Panc1 (cell line): ENCODE measurements around the gene SUDS3. TPM values are rescaled to one million over a fixed set of nuclear protein-coding genes. Genes with fewer than 3 reads are reported as not detected.

Experiments used
- ATAC-seq: fragments of 200-7000 bp; cut with Tn5 transposase; 2 replicates; pipeline ENCODE4 v1.9.1; 2020; ENCODE audit warnings: mild to moderate bottlenecking, moderate library complexity
- Bru-seq: library from RNA; stranded (reverse); fragments of 400-500 nt; gene quantifications from one replicate; lab custom pipeline; 2021; lab: Mats Ljungman, UMichigan
- BruChase-seq, 2 experiments: library from RNA; stranded (reverse); fragments of 400-500 nt; gene quantifications; one replicate each; lab custom pipeline; 2021; lab: Mats Ljungman, UMichigan
- BruUV-seq: library from RNA; stranded (reverse); fragments of 400-500 nt; replicated peaks from 2 replicates; lab custom pipeline; 2021; lab: Mats Ljungman, UMichigan
- CTCF ChIA-PET: fragments of 300-600 bp; sonication (Branson Sonifier 250); formaldehyde crosslinking; loops from one replicate; lab custom pipeline; 2022; ENCODE audit warnings: antibody characterized with exemption; lab: Charles Lee
- POLR2A ChIA-PET: fragments of 300-600 bp; sonication (Branson Sonifier 250); formaldehyde crosslinking; loops from one replicate; lab custom pipeline; 2022; ENCODE audit warnings: antibody characterized with exemption; lab: Charles Lee
- DNase-seq: peaks from one replicate; pipeline ENCODE4 v3.0.0-alpha.2; 2010; ENCODE audit warnings: low read depth, low spot score
- H3K27ac ChIP-seq: 2 replicates; pipeline ENCODE4 v1.5.1; 2011; ENCODE audit warnings: mild to moderate bottlenecking, low read length, inconsistent platforms
- H3K27me3 ChIP-seq: fragments of 200-500 bp; sonication (Bioruptor generic); 2 replicates; pipeline ENCODE4 v1.6.0; 2014; ENCODE audit warnings: low read length, inconsistent platforms; ENCODE audit not compliant: control insufficient read depth, insufficient read depth
- H3K36me3 ChIP-seq: fragments of 200-500 bp; sonication (Bioruptor generic); 2 replicates; pipeline ENCODE4 v1.5.1; 2014; ENCODE audit warnings: inconsistent platforms, mild to moderate bottlenecking, low read length, moderate library complexity; ENCODE audit not compliant: control insufficient read depth, insufficient read depth
- H3K4me1 ChIP-seq: 2 replicates; pipeline ENCODE4 v1.5.1; 2011; ENCODE audit warnings: inconsistent platforms, mild to moderate bottlenecking, low read length, moderate library complexity; ENCODE audit not compliant: control insufficient read depth, insufficient read depth
- H3K4me3 ChIP-seq, 2 experiments: 2 replicates each; pipeline ENCODE4 v1.5.1; 2011 to 2012; ENCODE audit warnings: low read depth in 2 of 2, low read length in 2 of 2, mild to moderate bottlenecking in 2 of 2, inconsistent platforms in 1 of 2, moderate library complexity in 1 of 2
- H3K9me3 ChIP-seq: fragments of 200-500 bp; sonication (Bioruptor generic); 2 replicates; pipeline ENCODE4 v1.5.1; 2014; ENCODE audit warnings: low read depth, mild to moderate bottlenecking, inconsistent platforms, low read length, moderate library complexity; ENCODE audit not compliant: control insufficient read depth, insufficient read depth
- CTCF ChIP-seq: fragments of 450-650 bp; IDR thresholded peaks from 2 replicates; pipeline ENCODE4 v1.5.1; 2017; ENCODE audit warnings: mild to moderate bottlenecking
- POLR2AphosphoS5 ChIP-seq: IDR thresholded peaks from 2 replicates; pipeline ENCODE4 v1.6.1; 2012; ENCODE audit warnings: mild to moderate bottlenecking, low read depth, low read length, moderate library complexity
- SIN3A ChIP-seq: IDR thresholded peaks from 2 replicates; pipeline ENCODE4 v1.6.1; 2012; ENCODE audit warnings: low read depth, mild to moderate bottlenecking, low read length, moderate library complexity, borderline replicate concordance; ENCODE audit not compliant: insufficient read depth
- TCF7L2 ChIP-seq: IDR thresholded peaks from 2 replicates; pipeline ENCODE4 v1.6.1; 2011; ENCODE audit warnings: mild to moderate bottlenecking, low read depth, low read length, inconsistent platforms
- in situ Hi-C: cut with HindIII; loops from 2 replicates; pipeline ENCODE4 v1.10.0; 2016; ENCODE audit warnings: low sequenced_read_pairs, low pct_unique_long_range_greater_than_20kb
- intact Hi-C: fragments of 100-400 bp; cut with micrococcal nuclease; formaldehyde crosslinking; loops from one replicate; pipeline ENCODE4 v1.10.0; 2022; ENCODE audit not compliant: unreplicated experiment
- long read RNA-seq: library from polyadenylated mRNA; unstranded; transcript quantifications from one replicate; pipeline ENCODE4 v2.0.0, GENCODE V29; 2021; ENCODE audit not compliant: unreplicated experiment
- polyA plus RNA-seq: library from polyadenylated mRNA; unstranded; fragments of >200 nt; gene quantifications from one replicate; pipeline ENCODE4 v1.2.1, GENCODE V29; 2012; ENCODE audit warnings: missing spikeins; ENCODE audit not compliant: insufficient read length
- total RNA-seq: library from RNA; stranded (reverse); gene quantifications from one replicate; pipeline ENCODE4 v1.2.1, GENCODE V29; 2021; ENCODE audit not compliant: unreplicated experiment
- TF ChIP-seq, protein P1 (sequence below), 2 experiments: IDR thresholded peaks; 2 replicates each; pipeline ENCODE4 v1.6.1; 2011 to 2012; ENCODE audit warnings: low read depth in 2 of 2, control low read depth in 1 of 2, low read length in 1 of 2, mild to moderate bottlenecking in 1 of 2, moderate library complexity in 1 of 2; ENCODE audit not compliant: insufficient read depth in 1 of 2

The SUDS3 gene, protein sequence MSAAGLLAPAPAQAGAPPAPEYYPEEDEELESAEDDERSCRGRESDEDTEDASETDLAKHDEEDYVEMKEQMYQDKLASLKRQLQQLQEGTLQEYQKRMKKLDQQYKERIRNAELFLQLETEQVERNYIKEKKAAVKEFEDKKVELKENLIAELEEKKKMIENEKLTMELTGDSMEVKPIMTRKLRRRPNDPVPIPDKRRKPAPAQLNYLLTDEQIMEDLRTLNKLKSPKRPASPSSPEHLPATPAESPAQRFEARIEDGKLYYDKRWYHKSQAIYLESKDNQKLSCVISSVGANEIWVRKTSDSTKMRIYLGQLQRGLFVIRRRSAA
- total RNA-seq, result 37.4 TPM
- 17.8 TPM for polyA plus RNA-seq
- percentile 88 among the genes with signal in this experiment for Bru-seq, nascent RNA
- percentile 93 among the genes with signal in this experiment for BruChase-seq, experiment 1, labeled RNA remaining after a 2-hour chase
- BruChase-seq, experiment 2, labeled RNA remaining after a 6-hour chase, result percentile 94 among the genes with signal in this experiment
- long read RNA-seq, full-length matches to known transcripts, result 91 of 126 reads
- long read RNA-seq, partial matches to known transcripts, result 27 of 126 reads
- long read RNA-seq, other reads (novel, unspliced or antisense), result 8 of 126 reads

DNA sequence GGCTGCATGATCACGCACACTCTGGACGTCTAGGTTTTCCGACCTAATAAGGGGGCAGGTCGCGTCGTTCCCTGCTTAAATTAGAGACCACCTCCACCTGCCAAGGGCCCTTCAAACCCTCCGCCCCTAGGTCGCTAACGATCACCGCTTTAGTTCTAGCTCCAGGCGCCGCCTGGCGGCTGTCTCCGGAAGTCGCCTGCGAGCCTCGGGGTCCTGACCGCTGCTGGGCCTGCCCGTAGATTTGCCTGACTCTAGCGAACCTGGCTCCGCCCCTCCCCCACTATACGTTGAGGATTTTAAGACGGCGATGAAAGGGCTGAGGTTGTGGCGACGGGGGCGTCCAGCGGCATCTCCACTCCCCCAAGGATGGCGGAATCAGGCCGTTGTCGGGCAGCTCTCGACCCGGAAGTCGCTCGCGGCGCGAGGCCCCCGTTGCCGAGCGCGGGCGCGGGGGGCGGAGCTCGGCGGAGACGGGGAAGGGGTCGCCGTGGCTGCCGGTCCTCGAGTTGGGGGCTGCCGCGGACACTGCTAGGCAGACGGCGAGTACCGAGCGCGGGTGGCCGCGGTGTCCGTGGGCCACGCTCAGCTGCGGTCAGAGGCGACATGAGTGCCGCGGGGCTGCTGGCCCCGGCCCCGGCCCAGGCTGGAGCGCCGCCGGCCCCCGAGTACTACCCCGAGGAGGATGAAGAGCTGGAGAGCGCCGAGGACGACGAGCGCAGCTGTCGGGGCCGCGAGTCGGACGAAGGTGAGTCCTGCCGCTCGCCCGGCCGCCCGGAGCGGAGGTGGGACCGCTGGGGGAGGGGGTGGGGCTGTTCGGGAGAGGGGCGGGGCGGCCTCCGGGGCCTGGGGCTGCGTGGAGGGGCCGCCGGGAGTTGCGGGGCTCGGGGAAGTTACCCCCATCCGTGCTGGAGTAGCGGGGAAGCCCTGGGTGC lies at the start of gene SUDS3:
Gene SUDS3 (plus strand): TSS at position 467 of the 932 bp plus-strand sequence. CDS start 137 bp downstream, at position 604.
- no TSS peak for BruUV-seq
- peak; percentile 83 for DNase-seq
- Histone ChIP-seq H3K4me3 (peak within 1 kb of the TSS; percentile 83 to 88), H3K9me3 (no peaks in the 10 kb centered on the region), H3K36me3 (peaks cover 10% of the 10 kb centered on the region), H3K27ac (peak within 1 kb of the TSS; percentile 98), H3K27me3 (no peaks in the 10 kb centered on the region), H3K4me1 (peaks cover 3% of the 10 kb centered on the region; the same call in 1 of the 2 replicates)
- in situ Hi-C loops, result no loop called here
- intact Hi-C loops, result loop anchor here (1.0 kb wide), 1 partner anchor 255 kb away; no protein-coding TSS in a partner anchor
- ATAC-seq, result peak; percentile 56
- TF ChIP-seq, protein P1, sequence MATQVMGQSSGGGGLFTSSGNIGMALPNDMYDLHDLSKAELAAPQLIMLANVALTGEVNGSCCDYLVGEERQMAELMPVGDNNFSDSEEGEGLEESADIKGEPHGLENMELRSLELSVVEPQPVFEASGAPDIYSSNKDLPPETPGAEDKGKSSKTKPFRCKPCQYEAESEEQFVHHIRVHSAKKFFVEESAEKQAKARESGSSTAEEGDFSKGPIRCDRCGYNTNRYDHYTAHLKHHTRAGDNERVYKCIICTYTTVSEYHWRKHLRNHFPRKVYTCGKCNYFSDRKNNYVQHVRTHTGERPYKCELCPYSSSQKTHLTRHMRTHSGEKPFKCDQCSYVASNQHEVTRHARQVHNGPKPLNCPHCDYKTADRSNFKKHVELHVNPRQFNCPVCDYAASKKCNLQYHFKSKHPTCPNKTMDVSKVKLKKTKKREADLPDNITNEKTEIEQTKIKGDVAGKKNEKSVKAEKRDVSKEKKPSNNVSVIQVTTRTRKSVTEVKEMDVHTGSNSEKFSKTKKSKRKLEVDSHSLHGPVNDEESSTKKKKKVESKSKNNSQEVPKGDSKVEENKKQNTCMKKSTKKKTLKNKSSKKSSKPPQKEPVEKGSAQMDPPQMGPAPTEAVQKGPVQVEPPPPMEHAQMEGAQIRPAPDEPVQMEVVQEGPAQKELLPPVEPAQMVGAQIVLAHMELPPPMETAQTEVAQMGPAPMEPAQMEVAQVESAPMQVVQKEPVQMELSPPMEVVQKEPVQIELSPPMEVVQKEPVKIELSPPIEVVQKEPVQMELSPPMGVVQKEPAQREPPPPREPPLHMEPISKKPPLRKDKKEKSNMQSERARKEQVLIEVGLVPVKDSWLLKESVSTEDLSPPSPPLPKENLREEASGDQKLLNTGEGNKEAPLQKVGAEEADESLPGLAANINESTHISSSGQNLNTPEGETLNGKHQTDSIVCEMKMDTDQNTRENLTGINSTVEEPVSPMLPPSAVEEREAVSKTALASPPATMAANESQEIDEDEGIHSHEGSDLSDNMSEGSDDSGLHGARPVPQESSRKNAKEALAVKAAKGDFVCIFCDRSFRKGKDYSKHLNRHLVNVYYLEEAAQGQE (IDR thresholded peaks at IDR 0.05; ENCODE audit: insufficient read depth in 1 of 2, low read depth in 2 of 2, low read length in 1 of 2), result no peak
- TF ChIP-seq SIN3A (peak; percentile 73; the same call in 1 of the 2 replicates), POLR2AphosphoS5 (peak; percentile 58), TCF7L2 (peak; percentile 67; the same call in 1 of the 2 replicates), CTCF (peak; percentile 98)
- CTCF ChIA-PET, result interaction anchor here (0.6 to 2.4 kb wide), 10 partner anchors 38 to 902 kb away, joined by 3 to 13 read pairs (median 6); partner anchors contain the start of gene PEBP1
- POLR2A ChIA-PET, result interaction anchor here (0.5 to 0.7 kb wide), 2 partner anchors 178 to 210 kb away, joined by 3 to 4 read pairs; no protein-coding TSS in a partner anchor

- H3K9me3 ChIP-seq, result no peaks in the 10 kb centered on the region
- no TSS peak for BruUV-seq
- H3K4me3 ChIP-seq, result no peak overlapping the region
- POLR2A ChIA-PET, result no interaction called here
- no peak for TF ChIP-seq SIN3A
- no peak for TF ChIP-seq CTCF
- TF ChIP-seq, protein P1 (IDR thresholded peaks at IDR 0.05; ENCODE audit: insufficient read depth in 1 of 2, low read depth in 2 of 2, low read length in 1 of 2), result no peak
- TF ChIP-seq POLR2AphosphoS5, result no peak
- no peak for TF ChIP-seq TCF7L2
- ATAC-seq (no peak), DNase-seq (no peak)
- CTCF ChIA-PET, result no interaction called here
- no peak overlapping the region for H3K27ac ChIP-seq
- intact Hi-C loops, result no loop called here
- H3K27me3 ChIP-seq, result no peaks in the 10 kb centered on the region
- no peaks in the 10 kb centered on the region for H3K36me3 ChIP-seq
- peaks cover 5% of the 10 kb centered on the region; the same call in 1 of the 2 replicates for H3K4me1 ChIP-seq
- in situ Hi-C loops, result no loop called here
Observed at GRCh38 chr12:118326991-118327390, 49.4 kb upstream of the SUDS3 start.
